B cell (primary cell): ENCODE data around the gene SSX2IP. TPM values are rescaled to one million over a fixed set of nuclear protein-coding genes. Genes with fewer than 3 reads are reported as not detected.

Experiments used
- ATAC-seq: fragments of 200-7000 bp; cut with Tn5 transposase; one replicate; pipeline ENCODE4 v1.10.0; 2021; ENCODE audit warnings: low read depth, mild to moderate bottlenecking, moderate number of reproducible peaks, moderate library complexity
- CTCF ChIA-PET: fragments of 350-600 bp; sonication (Branson Sonifier 250); formaldehyde crosslinking; loops from one replicate; lab custom pipeline; 2021; ENCODE audit warnings: antibody characterized with exemption, inconsistent platforms; lab: Charles Lee
- POLR2A ChIA-PET: fragments of 350-600 bp; sonication (Branson Sonifier 250); formaldehyde crosslinking; loops from one replicate; lab custom pipeline; 2021; ENCODE audit warnings: antibody characterized with exemption; lab: Charles Lee
- DNase-seq: peaks from one replicate; pipeline ENCODE4 v3.0.0; 2013
- H2AFZ ChIP-seq: 2 replicates; pipeline ENCODE4 v1.6.1; 2012; ENCODE audit warnings: mild to moderate bottlenecking, low read depth, low read length; ENCODE audit not compliant: insufficient read depth, poor library complexity, severe bottlenecking
- H3K27ac ChIP-seq, 2 donors: 1 replicate in 1 of 2; 2 replicates in 1 of 2; pipeline ENCODE4 v1.5.1; 2012 to 2013; ENCODE audit warnings: low read length in 2 of 2, mild to moderate bottlenecking in 2 of 2, moderate library complexity in 1 of 2
- H3K27me3 ChIP-seq, 4 experiments: fragments of 200-600 bp in 1 of 4; sonication (generic) in 1 of 4; replicated peaks in 1 of 4; 1 replicate in 2 of 4; 2 replicates in 2 of 4; pipeline versions ENCODE4 v1.6.1 to v1.7.0; 2013 to 2016; ENCODE audit warnings: low read length in 3 of 4, mild to moderate bottlenecking in 2 of 4, mixed read lengths in 1 of 4, moderate library complexity in 1 of 4; ENCODE audit not compliant: insufficient read depth in 4 of 4, control insufficient read depth in 3 of 4; ENCODE audit errors: control extremely low read depth in 1 of 4
- H3K36me3 ChIP-seq, 2 experiments: replicated peaks in 1 of 2; 1 replicate in 1 of 2; 2 replicates in 1 of 2; pipeline versions ENCODE4 v1.6.1 to v1.7.1; 2013; ENCODE audit warnings: low read length in 1 of 2; ENCODE audit not compliant: insufficient read depth in 2 of 2, control insufficient read depth in 1 of 2; ENCODE audit errors: control extremely low read depth in 1 of 2, extremely low read depth in 1 of 2
- H3K4me1 ChIP-seq, 2 donors: fragments of 200-600 bp in 1 of 2; sonication (generic) in 1 of 2; 1 replicate in 1 of 2; 2 replicates in 1 of 2; pipeline versions ENCODE4 v1.5.1 to v1.6.1; 2013 to 2017; ENCODE audit warnings: low read length in 2 of 2; ENCODE audit not compliant: control insufficient read depth in 2 of 2, insufficient read depth in 2 of 2
- H3K4me2 ChIP-seq: replicated peaks from 2 replicates; pipeline ENCODE3; 2012; ENCODE audit warnings: mild to moderate bottlenecking, low read depth, low read length; ENCODE audit not compliant: poor library complexity, severe bottlenecking
- H3K4me3 ChIP-seq, 5 experiments: fragments of 200-600 bp in 1 of 5; sonication (generic) in 1 of 5; 1 replicate in 3 of 5; 2 replicates in 2 of 5; pipeline versions ENCODE4 v1.5.1 to v1.7.0; 2011 to 2016; ENCODE audit warnings: low read length in 4 of 5, mild to moderate bottlenecking in 4 of 5, low read depth in 2 of 5, control low read depth in 1 of 5, moderate library complexity in 1 of 5; ENCODE audit not compliant: insufficient read depth in 1 of 5; ENCODE audit errors: control extremely low read depth in 1 of 5, extremely low read depth in 1 of 5
- H3K79me2 ChIP-seq: fragments of 200-600 bp; sonication (generic); one replicate; pipeline ENCODE4 v1.6.0; 2016; ENCODE audit warnings: low read length; ENCODE audit not compliant: control insufficient read depth, insufficient read depth
- H3K9ac ChIP-seq: fragments of 200-600 bp; sonication (generic); 2 replicates; pipeline ENCODE4 v1.6.1; 2017; ENCODE audit warnings: mild to moderate bottlenecking, low read length, moderate library complexity
- H3K9me3 ChIP-seq, 3 donors: one replicate each; pipeline versions ENCODE4 v1.6.1 to v1.7.1; 2013; ENCODE audit warnings: low read length in 2 of 3; ENCODE audit not compliant: control insufficient read depth in 2 of 3, insufficient read depth in 1 of 3; ENCODE audit errors: control extremely low read depth in 1 of 3
- H4K20me1 ChIP-seq: 2 replicates; pipeline ENCODE4 v1.6.0; 2012; ENCODE audit warnings: mild to moderate bottlenecking, low read length; ENCODE audit not compliant: insufficient read depth, control insufficient read depth, poor library complexity, severe bottlenecking
- H3K27ac Mint-ChIP-seq: one replicate; pipeline ENCODE4 v1.8.0; 2021; ENCODE audit warnings: mixed read lengths
- H3K27me3 Mint-ChIP-seq: one replicate; pipeline ENCODE4 v1.8.0; 2021; ENCODE audit warnings: mixed read lengths
- H3K4me1 Mint-ChIP-seq: one replicate; pipeline ENCODE4 v1.8.0; 2021; ENCODE audit warnings: mixed read lengths
- H3K4me3 Mint-ChIP-seq: one replicate; pipeline ENCODE4 v1.8.0; 2021; ENCODE audit warnings: mixed read lengths
- H3K9me3 Mint-ChIP-seq: one replicate; pipeline ENCODE4 v1.8.0; 2022; ENCODE audit warnings: mixed read lengths; ENCODE audit not compliant: insufficient read depth
- CTCF ChIP-seq: fragments of 200-600 bp; IDR thresholded peaks from one replicate; pipeline ENCODE4 v1.8.0; 2022; ENCODE audit warnings: antibody characterized with exemption, mild to moderate bottlenecking
- EZH2 ChIP-seq: IDR thresholded peaks from 2 replicates; pipeline ENCODE4 v1.6.1; 2012; ENCODE audit warnings: borderline replicate concordance, low read depth, mild to moderate bottlenecking, moderate library complexity, low read length; ENCODE audit not compliant: insufficient read depth, poor library complexity, severe bottlenecking
- WGBS: methylation state at CpG from one replicate; pipeline ENCODE4 v1.1.5; 2013; ENCODE audit warnings: missing lambda C conversion rate; ENCODE audit not compliant: insufficient coverage; 5-methylcytosine and 5-hydroxymethylcytosine counted together
- intact Hi-C: fragments of 100-400 bp; cut with micrococcal nuclease; formaldehyde crosslinking; loops from one replicate; pipeline ENCODE4 v1.10.0; 2022
- polyA plus RNA-seq: library from polyadenylated mRNA; depleted of rRNA; stranded (reverse); fragments of >200 nt; gene quantifications from 2 replicates; pipeline ENCODE4 v1.2.3, GENCODE V29; 2012
- total RNA-seq, 2 donors: library from RNA; stranded (reverse); fragments of 120-200 nt in 1 of 2; gene quantifications; 1 replicate in 1 of 2; 2 replicates in 1 of 2; pipeline versions ENCODE4 v1.2.3 to v1.2.4, GENCODE V29; 2013 to 2022

The SSX2IP gene
- total and polyA plus RNA-seq, 2 donors (not counting 1 experiment from before 2014, with no cell fraction given) = 0.95 to 10.3 TPM

- POLR2A ChIA-PET = no interaction called here
- Histone ChIP-seq H3K4me2 (peak overlapping the region; percentile 87), H3K27me3 (no peaks in the 10 kb centered on the region), H4K20me1 (no peaks in the 10 kb centered on the region), H3K79me2 (peaks cover 16% of the 10 kb centered on the region), H3K4me3 (peak overlapping the region; percentile 64 to 93 (median 85)), H3K36me3 (no peaks in the 10 kb centered on the region), H3K9me3 (no peaks in the 10 kb centered on the region), H3K27ac (peak overlapping the region; percentile 41 to 56), H3K4me1 (peaks cover 12 to 24% of the 10 kb centered on the region in 2 donors), H3K9ac (peak overlapping the region; percentile 83), H2AFZ (peak overlapping the region; percentile 97)
- TF ChIP-seq EZH2 (no peak), CTCF (peak; percentile 36)
- peak overlapping the region; percentile 80 for H3K4me3 Mint-ChIP-seq
- no peaks in the 10 kb centered on the region for H3K9me3 Mint-ChIP-seq
- H3K27me3 Mint-ChIP-seq = no peaks in the 10 kb centered on the region
- peaks cover 27% of the 10 kb centered on the region for H3K4me1 Mint-ChIP-seq
- CTCF ChIA-PET = interaction anchor here (0.8 to 1.5 kb wide), 7 partner anchors 9 to 546 kb away, joined by 3 to 5 read pairs (median 3); partner anchors contain the start of gene PRKACB
- under 1% methylated on average over 61 of the region's 67 CpGs for WGBS
- peak overlapping the region; percentile 62 for H3K27ac Mint-ChIP-seq
- intact Hi-C loops = loop anchor here (1.0 to 5.0 kb wide), 9 partner anchors 69 to 1018 kb away; partner anchors contain the start of genes BCL10, CTBS, GNG5 and MCOLN2
- peak; percentile 67 for ATAC-seq
- DNase-seq = no peak
Observed at GRCh38 chr1:84689514-84690396, 506 bp downstream of the SSX2IP start.
